Right renal pelvis (tissue), 4 donors: Measurements from ENCODE around the gene CCT8. TPM values are rescaled to one million over a fixed set of nuclear protein-coding genes. Genes with fewer than 3 reads are reported as not detected.

Experiments used
- DNase-seq, 4 donors: peaks; one replicate each; pipeline ENCODE4 v3.0.0-alpha.2; 2013; ENCODE audit warnings: low read depth in 4 of 4, low spot score in 3 of 4, missing footprints in 1 of 4
- polyA plus RNA-seq, 4 donors: library from polyadenylated mRNA; unstranded; fragments of 120-200 nt; gene quantifications; one replicate each; pipeline ENCODE4 v1.2.1, GENCODE V29; 2013; ENCODE audit not compliant: insufficient read length in 4 of 4

Gene CCT8
- polyA plus RNA-seq, result 100 to 1,000 TPM; 245 to 265 (median 252) TPM

GRCh38 chr21:29073222-29074006 lies at the start of gene CCT8:
Gene CCT8, minus strand, starts transcription at chr21:29073648. Its CDS starts 58 bp downstream, at chr21:29073590.
- peak; percentile 95 to 99 (median 99) for DNase-seq

- DNase-seq, result no peak
These were observed 48.3 kb upstream of the CCT8 start for GRCh38 chr21:29121759-29122158.

GRCh38 chr21:29117372-29117955 lies 44.0 kb upstream of the CCT8 start:
- DNase-seq, result no peak

- no peak for DNase-seq
These were observed 42.5 kb upstream of the CCT8 start for GRCh38 chr21:29115899-29116298.

GRCh38 chr21:29114765-29115500 lies 41.5 kb upstream of the CCT8 start:
- no peak for DNase-seq

- no peak for DNase-seq
These were observed 31.8 kb upstream of the CCT8 start for GRCh38 chr21:29105218-29105617.

- DNase-seq, result peak in 1 of 4 donors; percentile 12
These were observed 30.8 kb upstream of the CCT8 start for GRCh38 chr21:29104239-29104708.

GRCh38 chr21:29102791-29103257 lies 29.4 kb upstream of the CCT8 start:
- no peak for DNase-seq

- no peak for DNase-seq
These were observed 24.7 kb upstream of the CCT8 start for GRCh38 chr21:29098156-29098555.

GRCh38 chr21:29096218-29097015 lies 23.0 kb upstream of the CCT8 start:
- no peak for DNase-seq

- no peak for DNase-seq
These were observed 18.9 kb upstream of the CCT8 start for GRCh38 chr21:29092102-29092959.

- no peak for DNase-seq
These were observed 17.6 kb upstream of the CCT8 start for GRCh38 chr21:29091033-29091432.

- no peak for DNase-seq
These were observed 11.8 kb upstream of the CCT8 start for GRCh38 chr21:29085106-29085752.

- DNase-seq, result no peak
These were observed 10.9 kb upstream of the CCT8 start for GRCh38 chr21:29084372-29084771.

GRCh38 chr21:29083306-29083705 lies 9.9 kb upstream of the CCT8 start:
- DNase-seq, result no peak

- no peak for DNase-seq
These were observed 8.8 kb upstream of the CCT8 start for GRCh38 chr21:29082046-29082815.

- no peak for DNase-seq
These were observed 7.0 kb upstream of the CCT8 start for GRCh38 chr21:29080454-29080941.
